Stimulated activated CD8-positive, alpha-beta memory T cell treated with anti-CD3 and anti-CD28 coated beads, Interleukin-7, amount 100 ng/mL, for 1 hour (primary cell): ENCODE data around the gene CLASP2.
A peak's percentile ranks its signal among the peaks of the same experiment; 100 is the strongest.
"Not testable (repeated sequence)": the region's sequence is repeated elsewhere in the genome, so short reads cannot be mapped to it uniquely, and the experiment has no call there.

ENCODE experiments used
- DNase-seq, 2 donors: peaks; one replicate each; pipeline ENCODE4 v3.0.0-alpha.2; 2020; ENCODE audit warnings: low read depth in 2 of 2

Gene CLASP2

DNA sequence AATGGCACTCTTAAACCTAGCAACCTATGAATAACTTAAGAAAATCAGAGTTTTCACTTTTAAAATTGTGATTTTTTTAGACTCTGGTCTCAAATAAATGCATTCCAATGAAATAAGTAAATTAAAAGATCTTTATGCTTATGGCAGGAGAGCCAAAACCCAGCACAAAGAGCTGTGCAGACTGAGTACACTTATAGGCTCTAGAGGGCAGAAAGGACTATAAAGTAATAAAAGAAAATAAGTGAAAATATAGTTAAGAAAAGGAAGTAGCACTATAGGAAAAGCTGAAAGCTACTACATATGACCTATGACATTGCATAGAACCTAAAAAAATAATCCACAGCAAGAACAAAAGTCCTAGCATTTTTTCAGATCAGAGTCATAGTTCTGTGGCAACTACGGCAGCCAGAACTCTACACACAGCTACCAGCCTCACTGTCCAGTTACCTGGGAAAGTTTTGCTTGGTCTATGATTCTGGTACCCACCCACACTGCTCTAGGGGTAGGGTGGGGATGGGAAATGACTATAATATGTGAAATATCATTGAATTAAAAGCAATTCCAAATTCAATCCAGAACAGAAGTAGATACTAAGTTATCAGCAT, 30.5 kb downstream of the CLASP2 start:
- DNase-seq, result no peak

GRCh38 chr3:33682770-33683169, 35.3 kb downstream of the CLASP2 start:
- no peak for DNase-seq

DNA sequence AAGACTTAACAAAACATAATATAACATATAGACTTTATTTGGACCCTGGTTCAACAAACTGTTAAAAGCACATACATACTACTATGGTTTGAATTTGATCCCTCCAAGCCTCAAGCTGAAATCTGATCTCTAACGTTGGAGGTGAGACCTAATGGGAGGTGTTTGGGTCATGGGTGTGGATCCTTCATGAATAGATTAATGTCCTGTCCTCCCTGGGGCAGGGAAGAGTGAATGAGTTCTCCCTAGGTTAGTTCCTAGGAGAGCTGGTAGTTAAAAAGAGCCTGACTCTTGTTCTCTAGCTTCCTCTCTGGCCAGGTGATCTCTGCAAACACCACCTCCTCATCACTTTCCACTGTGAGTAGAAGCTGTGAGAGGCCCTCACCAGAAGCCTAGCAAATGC, 36.4 kb downstream of the CLASP2 start:
- no peak for DNase-seq

DNA sequence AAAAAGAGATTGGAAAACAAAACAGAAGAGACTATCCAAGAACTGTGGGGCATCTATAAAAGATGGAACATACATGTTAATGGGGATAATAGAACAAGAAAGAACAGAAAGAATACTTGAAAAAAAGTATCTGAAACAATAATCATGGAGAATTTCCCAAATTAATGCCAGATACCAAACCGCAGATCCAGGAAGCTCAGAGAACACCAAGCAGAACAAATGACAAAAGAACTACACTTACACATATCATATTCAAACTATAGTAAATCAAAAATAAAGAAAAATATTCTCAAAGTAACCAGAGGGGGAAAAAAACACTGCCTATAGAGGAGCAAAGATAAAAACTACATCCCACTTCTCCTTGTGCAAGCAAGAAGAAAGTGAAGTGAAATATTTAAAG, 40.0 kb downstream of the CLASP2 start:
- no peak for DNase-seq

DNA sequence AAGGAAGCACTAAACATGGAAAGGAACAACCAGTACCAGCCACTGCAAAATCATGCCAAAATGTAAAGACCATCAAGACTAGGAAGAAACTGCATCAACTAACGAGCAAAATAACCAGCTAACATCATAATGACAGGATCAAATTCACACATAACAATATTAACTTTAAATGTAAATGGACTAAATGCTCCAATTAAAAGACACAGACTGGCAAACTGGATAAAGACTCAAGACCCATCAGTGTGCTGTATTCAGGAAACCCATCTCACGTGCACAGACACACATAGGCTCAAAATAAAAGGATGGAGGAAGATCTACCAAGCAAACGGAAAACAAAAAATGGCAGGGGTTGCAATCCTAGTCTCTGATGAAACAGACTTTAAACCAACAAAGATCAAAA, 44.6 kb downstream of the CLASP2 start:
- not testable (repeated sequence) for DNase-seq

- DNase-seq, result no peak
Observed at GRCh38 chr3:33668618-33669017, 49.4 kb downstream of the CLASP2 start.

DNA sequence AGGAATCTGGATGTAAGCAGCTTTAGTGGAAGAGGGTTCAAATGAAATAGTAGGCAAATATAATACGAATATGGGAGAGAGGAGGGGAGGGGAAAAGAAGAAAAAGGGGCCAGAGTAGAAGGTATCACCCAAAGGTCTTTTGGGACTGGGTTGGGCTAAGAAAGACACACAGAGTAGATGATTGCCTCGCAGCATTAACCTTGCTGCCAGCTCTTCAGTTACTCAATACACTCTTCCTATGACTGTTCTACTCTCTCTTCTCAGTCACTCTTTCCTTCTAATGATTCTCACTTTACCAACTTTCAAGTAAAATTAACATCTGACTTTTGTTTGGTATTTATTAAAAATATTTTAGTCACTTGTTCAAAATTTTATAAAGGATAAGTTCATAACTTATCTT, 52.8 kb downstream of the CLASP2 start:
- no peak for DNase-seq

DNA sequence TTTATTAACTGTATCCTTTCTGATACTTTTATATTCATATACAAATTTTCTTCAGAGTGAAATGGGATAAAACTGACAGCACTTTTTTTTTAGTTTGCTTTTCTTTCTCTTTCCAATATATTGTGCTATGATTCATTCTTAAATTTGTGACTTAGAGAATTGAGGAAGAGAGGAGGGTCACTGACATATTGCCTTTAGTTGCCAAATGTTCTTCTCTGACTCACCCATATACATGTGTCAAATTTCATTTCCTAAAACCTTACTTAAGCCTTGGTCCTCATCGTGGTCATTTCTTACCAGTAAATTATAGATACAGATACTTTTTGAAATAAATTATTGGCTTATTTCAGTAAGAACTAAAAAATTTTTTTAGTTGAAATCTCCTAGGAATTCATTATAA, 53.9 kb downstream of the CLASP2 start:
- no peak for DNase-seq

- DNase-seq, result no peak
Observed at GRCh38 chr3:33663042-33663441, 55.0 kb downstream of the CLASP2 start.

- no peak for DNase-seq
Observed at GRCh38 chr3:33659856-33660434, 58.1 kb downstream of the CLASP2 start.

DNA sequence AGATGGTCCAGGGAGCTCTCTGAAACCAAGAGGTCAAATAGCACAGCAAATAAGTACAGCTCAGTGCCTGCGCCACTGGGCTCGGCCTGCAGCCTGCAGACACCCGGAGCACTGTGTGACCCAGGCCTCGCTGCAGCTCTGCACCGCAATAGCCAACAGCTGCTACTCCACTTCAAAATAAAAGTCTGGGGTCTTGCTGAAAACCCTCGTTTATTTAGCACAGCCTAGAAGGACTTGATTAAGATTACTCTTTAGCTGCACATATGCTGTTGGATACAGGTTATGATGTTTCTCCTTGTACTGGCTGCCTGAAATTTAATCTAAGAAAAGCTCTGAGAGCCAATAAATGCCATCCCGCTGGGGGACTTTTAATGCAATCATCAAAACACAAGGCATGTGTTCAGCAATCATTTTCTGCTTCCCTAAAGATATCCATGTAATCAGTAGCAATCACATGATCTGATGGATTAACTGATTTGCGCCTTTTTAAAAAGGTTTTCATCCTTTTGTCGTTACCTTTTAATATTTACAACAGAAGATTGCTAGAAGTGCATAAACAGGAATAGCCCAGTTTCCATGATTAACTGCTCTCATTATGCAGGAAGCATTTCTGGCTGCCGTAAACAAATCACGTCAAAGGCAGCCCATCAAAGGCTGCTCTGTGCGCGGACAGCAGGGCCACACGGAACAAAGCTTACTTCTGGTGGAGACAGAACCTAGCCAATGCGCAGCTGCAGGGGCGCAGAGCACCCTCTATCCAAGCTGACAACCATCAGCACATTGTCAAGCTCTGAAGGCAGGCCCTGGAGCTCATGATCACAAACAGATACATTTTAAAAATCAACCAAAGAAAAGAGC, 58.8 kb downstream of the CLASP2 start:
- peak in 1 of 2 donors; percentile 2 for DNase-seq

DNA sequence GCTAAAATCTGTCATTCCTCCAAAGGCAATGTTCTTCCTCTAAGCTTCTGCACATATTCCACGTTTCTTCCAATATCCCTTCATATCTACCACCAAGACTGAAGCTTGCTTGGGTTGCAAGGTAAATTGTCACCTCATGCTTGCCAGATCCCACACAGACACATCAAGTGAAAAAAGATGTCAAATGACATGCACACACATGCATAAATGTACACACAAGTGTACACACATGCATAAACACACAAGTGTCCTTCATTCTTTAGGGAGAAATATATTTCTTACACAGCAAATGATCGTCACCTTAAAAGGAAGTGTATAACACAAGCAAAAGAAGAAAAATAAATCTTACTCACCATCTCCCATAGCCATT, 59.4 kb downstream of the CLASP2 start:
- DNase-seq, result no peak

GRCh38 chr3:33658039-33658438, 60.0 kb downstream of the CLASP2 start:
- DNase-seq, result no peak

- DNase-seq, result no peak
Observed at GRCh38 chr3:33652736-33653135, 65.3 kb downstream of the CLASP2 start.

GRCh38 chr3:33651101-33651500, 67.0 kb downstream of the CLASP2 start:
- not testable (repeated sequence) for DNase-seq

- no peak for DNase-seq
Observed at GRCh38 chr3:33650495-33650894, 67.6 kb downstream of the CLASP2 start.

DNA sequence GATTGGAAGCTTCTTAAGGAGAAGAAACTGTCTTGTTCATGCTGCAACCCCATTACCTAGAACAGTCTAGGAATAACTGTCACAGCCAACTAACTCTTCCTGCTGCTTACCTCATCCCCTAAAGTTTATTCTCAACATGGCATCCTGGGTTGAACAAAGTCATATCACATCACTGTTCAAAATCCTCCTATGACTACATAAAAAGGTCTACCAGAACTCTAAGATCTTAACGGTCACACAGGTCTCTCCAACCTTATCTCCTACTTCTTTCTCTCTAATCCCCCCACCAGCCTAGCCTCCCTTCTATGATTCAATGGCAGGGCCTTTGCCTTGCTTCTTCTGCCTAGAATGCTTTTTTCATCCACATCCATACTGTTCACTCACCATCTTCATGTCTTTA, 69.3 kb downstream of the CLASP2 start:
- DNase-seq, result no peak

DNA sequence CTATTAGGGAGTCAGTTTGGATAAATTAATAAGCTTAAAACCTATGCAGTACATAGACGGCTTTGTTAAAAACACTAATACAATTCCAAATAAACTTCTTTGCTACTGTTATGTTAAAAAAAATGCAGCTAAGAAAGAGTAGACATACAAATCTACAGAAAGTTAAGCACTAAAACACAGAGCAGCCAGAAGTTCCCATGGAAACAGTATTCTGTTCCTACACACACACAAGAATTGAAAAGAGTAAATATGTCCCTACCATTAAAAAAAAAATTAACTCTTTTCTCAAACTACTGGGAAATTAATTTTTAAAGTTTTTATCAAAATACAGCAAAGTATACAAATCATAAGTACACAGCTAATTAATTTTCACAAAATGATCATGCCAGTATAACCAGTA, 71.6 kb downstream of the CLASP2 start:
- DNase-seq, result no peak

DNA sequence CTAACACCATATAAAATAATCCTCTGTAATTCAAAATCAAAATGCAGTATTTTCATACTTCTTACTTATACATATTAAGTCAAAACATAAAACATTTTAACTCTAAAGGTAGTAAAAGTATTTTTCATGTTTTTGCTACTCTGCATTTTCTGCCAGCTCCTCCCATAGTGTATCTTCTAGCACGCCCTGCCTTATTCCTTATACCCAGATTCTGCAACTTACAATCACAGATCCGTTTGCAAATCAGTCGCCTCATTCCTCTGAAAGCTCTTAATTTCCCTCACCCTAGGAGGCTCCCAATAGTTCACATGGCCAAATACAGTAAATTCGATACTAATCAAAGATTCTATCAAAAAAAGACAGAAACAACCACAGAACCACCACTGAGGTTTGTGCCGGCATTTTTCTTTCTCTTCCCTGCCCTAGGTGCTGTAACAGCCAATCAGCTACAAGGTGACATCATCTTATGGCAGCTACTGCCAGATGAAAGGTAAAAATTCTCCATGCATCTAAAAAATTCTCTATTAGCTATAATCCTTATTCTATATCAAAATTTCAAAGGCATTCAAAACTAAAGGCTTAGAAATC, 72.9 kb downstream of the CLASP2 start:
- DNase-seq, result no peak

GRCh38 chr3:33644582-33644981, 73.5 kb downstream of the CLASP2 start:
- no peak for DNase-seq

- no peak for DNase-seq
Observed at GRCh38 chr3:33642806-33643205, 75.2 kb downstream of the CLASP2 start.

DNA sequence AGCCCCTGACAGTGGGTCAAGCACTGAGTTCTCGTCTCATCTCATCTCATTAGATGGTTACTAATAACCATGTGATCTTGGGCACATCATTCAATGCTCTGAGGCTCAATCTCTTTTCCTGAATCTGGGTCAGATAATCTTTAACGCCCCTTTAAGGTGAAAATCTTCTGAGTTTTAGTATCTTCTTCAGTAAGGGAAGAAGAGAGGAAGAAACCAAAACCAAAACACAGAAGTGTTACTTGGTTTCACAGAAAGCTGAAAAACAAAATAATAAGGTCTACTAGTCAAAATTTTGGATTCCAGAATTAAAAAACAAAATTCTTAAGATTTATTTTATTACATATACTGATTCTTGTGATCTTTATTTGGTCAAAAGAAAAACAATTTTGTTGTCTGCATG, 78.2 kb downstream of the CLASP2 start:
- DNase-seq, result no peak

- DNase-seq, result no peak
Observed at GRCh38 chr3:33637482-33637881, 80.6 kb downstream of the CLASP2 start.
